HepG2 (cell line): ENCODE measurements around the gene MYO5B.

ENCODE experiments used
- BRCA1 ChIP-seq: sonication (generic); formaldehyde crosslinking; IDR thresholded peaks from 2 replicates; pipeline ENCODE4 v1.4.0; 2020; ENCODE audit warnings: missing genetic modification reagents
- CTCF ChIP-seq: sonication (generic); formaldehyde crosslinking; IDR thresholded peaks from 2 replicates; pipeline ENCODE4 v1.5.0; 2020; ENCODE audit warnings: mild to moderate bottlenecking, missing genetic modification reagents, moderate library complexity
- HIVEP1 ChIP-seq: sonication (generic); formaldehyde crosslinking; IDR thresholded peaks from 2 replicates; pipeline ENCODE4 v1.4.0; 2020; ENCODE audit warnings: mild to moderate bottlenecking, missing genetic modification reagents
- MAFK ChIP-seq, 2 experiments: IDR thresholded peaks in 1 of 2; conservative IDR thresholded peaks in 1 of 2; 2 replicates each; pipeline ENCODE4 v1.6.1; 2011; ENCODE audit warnings: improper control_type of control experiment in 2 of 2, low read length in 2 of 2
- MTA3 ChIP-seq: sonication (generic); formaldehyde crosslinking; IDR thresholded peaks from 2 replicates; pipeline ENCODE4 v1.4.0; 2020; ENCODE audit warnings: missing genetic modification reagents
- MYC ChIP-seq: sonication (generic); formaldehyde crosslinking; IDR thresholded peaks from 2 replicates; pipeline ENCODE4 v1.9.0; 2021; ENCODE audit warnings: missing genetic modification reagents, borderline replicate concordance
- MYNN ChIP-seq: sonication (generic); formaldehyde crosslinking; IDR thresholded peaks from 2 replicates; pipeline ENCODE4 v1.4.0; 2020; ENCODE audit warnings: mild to moderate bottlenecking, low read depth, missing genetic modification reagents
- PHF21A ChIP-seq: sonication (generic); formaldehyde crosslinking; IDR thresholded peaks from 2 replicates; pipeline ENCODE4 v1.5.0; 2020; ENCODE audit warnings: mild to moderate bottlenecking, missing genetic modification reagents
- SMC3 ChIP-seq: IDR thresholded peaks from 2 replicates; pipeline ENCODE4 v1.6.1; 2011; ENCODE audit warnings: low read length, improper control_type of control experiment
- TF ChIP-seq, protein P1 (sequence below): sonication (generic); formaldehyde crosslinking; IDR thresholded peaks from 2 replicates; pipeline ENCODE4 v1.4.0; 2020; ENCODE audit warnings: missing genetic modification reagents, borderline replicate concordance

DNA sequence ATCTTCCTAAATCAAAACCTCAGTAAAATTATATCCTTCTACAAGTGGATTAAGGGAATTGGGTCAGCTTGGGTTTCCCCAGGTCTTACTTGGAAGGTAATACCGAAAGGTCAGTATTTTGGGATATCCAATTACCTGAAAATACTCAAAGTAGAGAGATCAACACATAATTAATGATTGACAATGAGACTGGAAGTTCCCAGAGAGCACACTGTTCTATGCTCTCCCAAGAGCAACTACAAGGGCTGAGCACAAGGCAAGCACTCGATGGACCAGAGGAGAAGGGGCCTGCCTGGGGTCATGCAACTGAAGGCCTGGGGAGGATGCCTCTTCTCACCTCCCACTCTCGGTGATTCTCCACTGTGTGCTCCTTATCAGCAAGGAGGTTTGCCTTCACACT, 222.4 kb downstream of the MYO5B start:
- TF ChIP-seq MAFK (conservative IDR thresholded peaks at IDR 0.05 in 1 of 2, IDR thresholded peaks at IDR 0.05 in 1 of 2; ENCODE audit: low read length in 2 of 2) (no peak), SMC3 (no peak), BRCA1 (CRISPR knock-in tag) (no peak), MYNN (CRISPR knock-in tag) (no peak), PHF21A (no peak), MYC (CRISPR knock-in tag) (no peak), CTCF (no peak), MTA3 (CRISPR knock-in tag) (no peak), HIVEP1 (no peak)
- TF ChIP-seq, protein P1, sequence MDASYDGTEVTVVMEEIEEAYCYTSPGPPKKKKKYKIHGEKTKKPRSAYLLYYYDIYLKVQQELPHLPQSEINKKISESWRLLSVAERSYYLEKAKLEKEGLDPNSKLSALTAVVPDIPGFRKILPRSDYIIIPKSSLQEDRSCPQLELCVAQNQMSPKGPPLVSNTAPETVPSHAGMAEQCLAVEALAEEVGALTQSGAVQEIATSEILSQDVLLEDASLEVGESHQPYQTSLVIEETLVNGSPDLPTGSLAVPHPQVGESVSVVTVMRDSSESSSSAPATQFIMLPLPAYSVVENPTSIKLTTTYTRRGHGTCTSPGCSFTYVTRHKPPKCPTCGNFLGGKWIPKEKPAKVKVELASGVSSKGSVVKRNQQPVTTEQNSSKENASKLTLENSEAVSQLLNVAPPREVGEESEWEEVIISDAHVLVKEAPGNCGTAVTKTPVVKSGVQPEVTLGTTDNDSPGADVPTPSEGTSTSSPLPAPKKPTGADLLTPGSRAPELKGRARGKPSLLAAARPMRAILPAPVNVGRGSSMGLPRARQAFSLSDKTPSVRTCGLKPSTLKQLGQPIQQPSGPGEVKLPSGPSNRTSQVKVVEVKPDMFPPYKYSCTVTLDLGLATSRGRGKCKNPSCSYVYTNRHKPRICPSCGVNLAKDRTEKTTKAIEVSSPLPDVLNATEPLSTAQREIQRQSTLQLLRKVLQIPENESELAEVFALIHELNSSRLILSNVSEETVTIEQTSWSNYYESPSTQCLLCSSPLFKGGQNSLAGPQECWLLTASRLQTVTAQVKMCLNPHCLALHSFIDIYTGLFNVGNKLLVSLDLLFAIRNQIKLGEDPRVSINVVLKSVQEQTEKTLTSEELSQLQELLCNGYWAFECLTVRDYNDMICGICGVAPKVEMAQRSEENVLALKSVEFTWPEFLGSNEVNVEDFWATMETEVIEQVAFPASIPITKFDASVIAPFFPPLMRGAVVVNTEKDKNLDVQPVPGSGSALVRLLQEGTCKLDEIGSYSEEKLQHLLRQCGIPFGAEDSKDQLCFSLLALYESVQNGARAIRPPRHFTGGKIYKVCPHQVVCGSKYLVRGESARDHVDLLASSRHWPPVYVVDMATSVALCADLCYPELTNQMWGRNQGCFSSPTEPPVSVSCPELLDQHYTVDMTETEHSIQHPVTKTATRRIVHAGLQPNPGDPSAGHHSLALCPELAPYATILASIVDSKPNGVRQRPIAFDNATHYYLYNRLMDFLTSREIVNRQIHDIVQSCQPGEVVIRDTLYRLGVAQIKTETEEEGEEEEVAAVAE (CRISPR knock-in tag): no peak
